HEK293 (cell line): ENCODE data around the gene TFR2.
A peak's percentile ranks its signal among the peaks of the same experiment; 100 is the strongest.

Experiments used
- EGR2 ChIP-seq: fragments of 450-650 bp; formaldehyde crosslinking; IDR thresholded peaks from 2 replicates; pipeline ENCODE4 v1.5.1; 2016; ENCODE audit warnings: low read depth, missing biosample characterization, missing genetic modification characterization
- GFI1B ChIP-seq: fragments of 450-650 bp; formaldehyde crosslinking; IDR thresholded peaks from 2 replicates; pipeline ENCODE4 v1.5.1; 2016; ENCODE audit warnings: missing biosample characterization, missing genetic modification characterization
- GLIS2 ChIP-seq: fragments of 450-650 bp; formaldehyde crosslinking; IDR thresholded peaks from 2 replicates; pipeline ENCODE4 v1.5.1; 2016; ENCODE audit warnings: missing biosample characterization, missing genetic modification characterization
- HOXA7 ChIP-seq: sonication (generic); formaldehyde crosslinking; IDR thresholded peaks from 2 replicates; pipeline ENCODE4 v1.8.1; 2022; ENCODE audit warnings: missing genetic modification reagents, borderline replicate concordance
- HOXD13 ChIP-seq: sonication (generic); formaldehyde crosslinking; IDR thresholded peaks from 2 replicates; pipeline ENCODE4 v1.8.0; 2022; ENCODE audit warnings: missing genetic modification reagents, borderline replicate concordance
- INSM2 ChIP-seq: fragments of 450-650 bp; formaldehyde crosslinking; IDR thresholded peaks from 2 replicates; pipeline ENCODE4 v1.5.1; 2016; ENCODE audit warnings: missing biosample characterization, missing genetic modification characterization
- PRDM10 ChIP-seq: fragments of 450-650 bp; formaldehyde crosslinking; IDR thresholded peaks from 2 replicates; pipeline ENCODE4 v1.5.1; 2016; ENCODE audit warnings: missing biosample characterization, missing genetic modification characterization
- SCRT2 ChIP-seq: fragments of 450-650 bp; formaldehyde crosslinking; IDR thresholded peaks from 2 replicates; pipeline ENCODE4 v1.5.1; 2016; ENCODE audit warnings: missing biosample characterization, missing genetic modification characterization
- ZBTB6 ChIP-seq: fragments of 450-650 bp; formaldehyde crosslinking; IDR thresholded peaks from 2 replicates; pipeline ENCODE4 v1.5.1; 2017; ENCODE audit warnings: missing biosample characterization, missing genetic modification characterization
- ZFHX2 ChIP-seq: fragments of 450-650 bp; formaldehyde crosslinking; conservative IDR thresholded peaks from 2 replicates; pipeline ENCODE4 v1.5.1; 2016; ENCODE audit warnings: missing biosample characterization, missing genetic modification characterization
- ZNF18 ChIP-seq: fragments of 450-650 bp; formaldehyde crosslinking; IDR thresholded peaks from 2 replicates; pipeline ENCODE4 v1.5.1; 2016; ENCODE audit warnings: missing biosample characterization, missing genetic modification characterization
- ZNF184 ChIP-seq: fragments of 450-650 bp; IDR thresholded peaks from 2 replicates; pipeline ENCODE4 v1.5.1; 2018; ENCODE audit warnings: missing biosample characterization, mild to moderate bottlenecking, missing genetic modification characterization
- ZNF19 ChIP-seq: fragments of 450-650 bp; formaldehyde crosslinking; IDR thresholded peaks from 2 replicates; pipeline ENCODE4; 2016; ENCODE audit warnings: missing biosample characterization, missing genetic modification characterization, low read depth
- ZNF24 ChIP-seq: fragments of 450-650 bp; formaldehyde crosslinking; IDR thresholded peaks from 2 replicates; pipeline ENCODE4 v1.5.1; 2016; ENCODE audit warnings: missing biosample characterization, missing genetic modification characterization
- ZNF26 ChIP-seq: fragments of 450-650 bp; formaldehyde crosslinking; IDR thresholded peaks from 2 replicates; pipeline ENCODE4 v1.5.1; 2016; ENCODE audit warnings: missing biosample characterization, missing genetic modification characterization
- ZNF416 ChIP-seq: fragments of 450-650 bp; formaldehyde crosslinking; IDR thresholded peaks from 2 replicates; pipeline ENCODE4 v1.5.1; 2016; ENCODE audit warnings: missing biosample characterization, missing genetic modification characterization
- ZNF670 ChIP-seq: fragments of 450-650 bp; formaldehyde crosslinking; IDR thresholded peaks from 2 replicates; pipeline ENCODE4 v1.5.1; 2016; ENCODE audit warnings: missing biosample characterization, missing genetic modification characterization, low read depth
- ZNF701 ChIP-seq: fragments of 450-650 bp; formaldehyde crosslinking; IDR thresholded peaks from 2 replicates; pipeline ENCODE4 v1.5.1; 2016; ENCODE audit warnings: missing biosample characterization, missing genetic modification characterization
- ZNF76 ChIP-seq: fragments of 450-650 bp; formaldehyde crosslinking; IDR thresholded peaks from 2 replicates; pipeline ENCODE4; 2016; ENCODE audit warnings: low read depth, missing biosample characterization, missing genetic modification characterization, borderline replicate concordance
- ZNF792 ChIP-seq: fragments of 450-650 bp; formaldehyde crosslinking; IDR thresholded peaks from 2 replicates; pipeline ENCODE4 v1.5.1; 2016; ENCODE audit warnings: missing biosample characterization, missing genetic modification characterization
- TF ChIP-seq, protein P1 (sequence below): fragments of 450-650 bp; formaldehyde crosslinking; IDR thresholded peaks from 2 replicates; pipeline ENCODE4 v1.5.1; 2016; ENCODE audit warnings: missing biosample characterization, missing genetic modification characterization
- TF ChIP-seq, protein P2 (sequence below): fragments of 450-650 bp; formaldehyde crosslinking; IDR thresholded peaks from 2 replicates; pipeline ENCODE4 v1.5.1; 2016; ENCODE audit warnings: missing biosample characterization, missing genetic modification characterization

TFR2 gene

GRCh38 chr7:100683659-100684533, 42.5 kb upstream of the TFR2 start (continued):
- no peak for TF ChIP-seq ZNF701 (tag by site-specific recombination)
- no peak for TF ChIP-seq ZNF24
- TF ChIP-seq ZNF26 (tag by site-specific recombination), result no peak
- no peak for TF ChIP-seq ZNF792 (tag by site-specific recombination)
- no peak for TF ChIP-seq INSM2 (tag by site-specific recombination)
- TF ChIP-seq, protein P1, sequence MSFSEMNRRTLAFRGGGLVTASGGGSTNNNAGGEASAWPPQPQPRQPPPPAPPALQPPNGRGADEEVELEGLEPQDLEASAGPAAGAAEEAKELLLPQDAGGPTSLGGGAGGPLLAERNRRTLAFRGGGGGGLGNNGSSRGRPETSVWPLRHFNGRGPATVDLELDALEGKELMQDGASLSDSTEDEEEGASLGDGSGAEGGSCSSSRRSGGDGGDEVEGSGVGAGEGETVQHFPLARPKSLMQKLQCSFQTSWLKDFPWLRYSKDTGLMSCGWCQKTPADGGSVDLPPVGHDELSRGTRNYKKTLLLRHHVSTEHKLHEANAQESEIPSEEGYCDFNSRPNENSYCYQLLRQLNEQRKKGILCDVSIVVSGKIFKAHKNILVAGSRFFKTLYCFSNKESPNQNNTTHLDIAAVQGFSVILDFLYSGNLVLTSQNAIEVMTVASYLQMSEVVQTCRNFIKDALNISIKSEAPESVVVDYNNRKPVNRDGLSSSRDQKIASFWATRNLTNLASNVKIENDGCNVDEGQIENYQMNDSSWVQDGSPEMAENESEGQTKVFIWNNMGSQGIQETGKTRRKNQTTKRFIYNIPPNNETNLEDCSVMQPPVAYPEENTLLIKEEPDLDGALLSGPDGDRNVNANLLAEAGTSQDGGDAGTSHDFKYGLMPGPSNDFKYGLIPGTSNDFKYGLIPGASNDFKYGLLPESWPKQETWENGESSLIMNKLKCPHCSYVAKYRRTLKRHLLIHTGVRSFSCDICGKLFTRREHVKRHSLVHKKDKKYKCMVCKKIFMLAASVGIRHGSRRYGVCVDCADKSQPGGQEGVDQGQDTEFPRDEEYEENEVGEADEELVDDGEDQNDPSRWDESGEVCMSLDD (tag by site-specific recombination), result no peak
- TF ChIP-seq HOXA7 (CRISPR knock-in tag), result no peak
- no peak for TF ChIP-seq ZNF19
- TF ChIP-seq, protein P2, sequence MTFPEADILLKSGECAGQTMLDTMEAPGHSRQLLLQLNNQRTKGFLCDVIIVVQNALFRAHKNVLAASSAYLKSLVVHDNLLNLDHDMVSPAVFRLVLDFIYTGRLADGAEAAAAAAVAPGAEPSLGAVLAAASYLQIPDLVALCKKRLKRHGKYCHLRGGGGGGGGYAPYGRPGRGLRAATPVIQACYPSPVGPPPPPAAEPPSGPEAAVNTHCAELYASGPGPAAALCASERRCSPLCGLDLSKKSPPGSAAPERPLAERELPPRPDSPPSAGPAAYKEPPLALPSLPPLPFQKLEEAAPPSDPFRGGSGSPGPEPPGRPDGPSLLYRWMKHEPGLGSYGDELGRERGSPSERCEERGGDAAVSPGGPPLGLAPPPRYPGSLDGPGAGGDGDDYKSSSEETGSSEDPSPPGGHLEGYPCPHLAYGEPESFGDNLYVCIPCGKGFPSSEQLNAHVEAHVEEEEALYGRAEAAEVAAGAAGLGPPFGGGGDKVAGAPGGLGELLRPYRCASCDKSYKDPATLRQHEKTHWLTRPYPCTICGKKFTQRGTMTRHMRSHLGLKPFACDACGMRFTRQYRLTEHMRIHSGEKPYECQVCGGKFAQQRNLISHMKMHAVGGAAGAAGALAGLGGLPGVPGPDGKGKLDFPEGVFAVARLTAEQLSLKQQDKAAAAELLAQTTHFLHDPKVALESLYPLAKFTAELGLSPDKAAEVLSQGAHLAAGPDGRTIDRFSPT (tag by site-specific recombination), result peak; percentile 52; the same call in 1 of the 2 replicates
- no peak for TF ChIP-seq ZNF18 (tag by site-specific recombination)
- TF ChIP-seq GFI1B (tag by site-specific recombination), result no peak
- peak; percentile 46 for TF ChIP-seq SCRT2 (tag by site-specific recombination)
- no peak for TF ChIP-seq ZNF670 (tag by site-specific recombination)
- TF ChIP-seq ZNF416 (tag by site-specific recombination), result no peak
- no peak for TF ChIP-seq ZBTB6 (tag by site-specific recombination)
- TF ChIP-seq GLIS2 (tag by site-specific recombination), result peak; percentile 15; the same call in 1 of the 2 replicates
- no peak for TF ChIP-seq ZNF184 (tag by site-specific recombination)
- TF ChIP-seq ZFHX2, result no peak
- peak; percentile 6; the same call in 1 of the 2 replicates for TF ChIP-seq PRDM10 (tag by site-specific recombination)
- no peak for TF ChIP-seq ZNF76 (tag by site-specific recombination)
- TF ChIP-seq EGR2 (tag by site-specific recombination), result no peak
- TF ChIP-seq HOXD13, result no peak
